Measurements from ENCODE around the gene TXNDC16.

The TXNDC16 gene, protein sequence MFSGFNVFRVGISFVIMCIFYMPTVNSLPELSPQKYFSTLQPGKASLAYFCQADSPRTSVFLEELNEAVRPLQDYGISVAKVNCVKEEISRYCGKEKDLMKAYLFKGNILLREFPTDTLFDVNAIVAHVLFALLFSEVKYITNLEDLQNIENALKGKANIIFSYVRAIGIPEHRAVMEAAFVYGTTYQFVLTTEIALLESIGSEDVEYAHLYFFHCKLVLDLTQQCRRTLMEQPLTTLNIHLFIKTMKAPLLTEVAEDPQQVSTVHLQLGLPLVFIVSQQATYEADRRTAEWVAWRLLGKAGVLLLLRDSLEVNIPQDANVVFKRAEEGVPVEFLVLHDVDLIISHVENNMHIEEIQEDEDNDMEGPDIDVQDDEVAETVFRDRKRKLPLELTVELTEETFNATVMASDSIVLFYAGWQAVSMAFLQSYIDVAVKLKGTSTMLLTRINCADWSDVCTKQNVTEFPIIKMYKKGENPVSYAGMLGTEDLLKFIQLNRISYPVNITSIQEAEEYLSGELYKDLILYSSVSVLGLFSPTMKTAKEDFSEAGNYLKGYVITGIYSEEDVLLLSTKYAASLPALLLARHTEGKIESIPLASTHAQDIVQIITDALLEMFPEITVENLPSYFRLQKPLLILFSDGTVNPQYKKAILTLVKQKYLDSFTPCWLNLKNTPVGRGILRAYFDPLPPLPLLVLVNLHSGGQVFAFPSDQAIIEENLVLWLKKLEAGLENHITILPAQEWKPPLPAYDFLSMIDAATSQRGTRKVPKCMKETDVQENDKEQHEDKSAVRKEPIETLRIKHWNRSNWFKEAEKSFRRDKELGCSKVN

GRCh38 chr14:52552063-52552988, at the start of gene TXNDC16, which contains the start of gene GPR137C:
Gene TXNDC16 (minus strand): TSS chr14:52552505. CDS start chr14:52543557, 8,948 bp downstream.
Gene GPR137C (plus strand): TSS chr14:52552836. CDS start chr14:52553148, 312 bp downstream.
- DNase-seq, result peak; percentile 100

- DNase-seq, result no peak
Observed at GRCh38 chr14:52599974-52600373, 47.7 kb upstream of the TXNDC16 start.

- no peak for DNase-seq
Observed at GRCh38 chr14:52598568-52598967, 46.3 kb upstream of the TXNDC16 start.

DNA sequence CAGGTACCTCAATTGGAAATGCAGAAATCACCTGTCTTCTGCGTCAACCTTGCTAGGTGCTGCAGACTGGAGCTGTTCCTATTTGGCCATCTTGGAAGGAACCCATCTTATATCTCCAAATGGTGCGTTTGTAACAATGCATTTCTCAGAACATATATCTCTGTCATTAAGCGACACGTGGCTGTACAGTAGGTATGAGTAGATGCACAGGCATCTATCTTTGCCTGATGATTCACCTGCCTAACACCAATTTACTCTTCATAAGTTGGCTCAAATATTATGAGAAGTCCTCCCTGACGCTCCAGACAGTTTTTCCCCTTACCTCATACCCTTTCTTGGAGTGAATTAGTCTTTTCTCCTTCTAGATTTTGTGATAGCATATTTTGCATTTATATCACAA, 44.6 kb upstream of the TXNDC16 start:
- DNase-seq, result no peak

DNA sequence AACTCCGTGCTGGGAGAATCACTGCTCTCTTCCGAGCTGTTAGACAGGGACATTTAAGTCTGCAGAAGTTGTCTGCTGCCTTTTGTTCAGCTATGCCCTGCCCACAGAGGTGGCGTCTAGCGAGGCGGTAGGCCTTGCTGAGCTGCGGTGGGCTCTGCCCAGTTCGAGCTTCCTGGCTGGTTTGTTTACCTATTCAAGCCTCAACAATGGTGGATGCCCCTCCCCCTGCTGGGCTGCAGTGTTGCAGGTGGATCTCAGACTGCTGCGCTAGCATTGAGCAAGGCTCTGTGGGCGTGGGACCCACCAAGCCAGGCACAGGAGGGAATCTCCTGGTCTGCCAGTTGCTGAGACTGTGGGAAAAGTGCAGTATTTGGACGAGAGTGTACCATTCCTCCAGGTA, 44.0 kb upstream of the TXNDC16 start:
- DNase-seq, result peak in 1 of 3 experiments; percentile 7

- no peak for DNase-seq
Observed at GRCh38 chr14:52590318-52590717, 38.0 kb upstream of the TXNDC16 start.

DNA sequence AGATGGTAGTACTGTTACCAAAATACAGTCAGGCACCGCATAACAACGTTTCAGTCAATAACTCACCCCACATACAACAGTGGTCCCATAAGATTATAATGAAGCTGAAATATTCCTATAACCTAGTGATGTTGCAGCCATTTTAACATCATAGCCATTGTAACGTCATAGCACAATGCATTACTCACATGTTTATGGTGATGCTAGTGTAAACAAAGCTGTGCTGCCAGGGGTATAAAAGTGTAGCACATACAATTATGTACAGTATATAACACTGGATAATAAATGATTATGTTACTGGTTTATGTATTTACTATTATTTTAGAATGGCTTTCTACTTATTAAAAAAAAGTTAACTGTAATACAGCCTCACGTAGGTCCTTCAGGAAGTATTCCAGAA, 37.3 kb upstream of the TXNDC16 start:
- DNase-seq, result no peak

DNA sequence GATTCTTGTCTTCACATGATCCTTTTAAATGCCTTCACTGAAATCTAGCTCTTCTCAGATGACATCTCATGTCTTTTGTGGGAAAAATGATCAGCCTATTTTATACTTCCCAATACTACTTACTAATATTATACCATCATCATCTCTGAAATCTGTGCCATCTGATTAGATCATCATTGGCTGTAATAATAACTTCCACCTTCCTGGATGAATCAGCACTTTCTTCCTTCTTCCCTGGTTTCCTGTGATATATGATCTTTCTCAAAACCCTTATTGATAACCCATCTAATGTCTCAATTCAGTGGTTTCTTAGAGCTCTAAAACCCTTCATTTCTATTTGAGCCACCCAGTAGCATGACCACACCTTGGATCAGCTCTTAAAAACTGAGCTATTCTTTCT, 31.2 kb upstream of the TXNDC16 start:
- no peak for DNase-seq

DNA sequence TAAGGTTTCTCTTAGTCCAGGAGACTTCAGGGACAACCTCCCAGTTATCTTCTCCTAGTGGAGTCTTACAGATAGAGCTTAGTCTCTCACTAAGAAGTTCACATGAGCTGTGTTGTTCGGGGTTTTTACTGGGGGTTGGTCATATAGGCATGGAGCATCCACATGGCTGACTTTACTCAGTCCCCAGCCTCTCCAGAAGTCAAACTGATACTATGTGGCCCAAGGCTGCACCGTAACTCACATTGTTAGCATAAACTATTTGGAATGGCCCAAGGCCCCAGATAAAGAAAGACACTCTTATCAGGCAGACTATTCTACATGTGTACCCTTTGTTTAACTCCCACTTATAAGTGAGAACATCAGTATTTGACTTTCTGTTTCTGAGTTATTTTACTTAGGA, 23.6 kb upstream of the TXNDC16 start:
- DNase-seq, result no peak

- DNase-seq, result peak in 2 of 3 experiments; percentile 8 to 42
Observed at GRCh38 chr14:52568454-52568853, 16.1 kb upstream of the TXNDC16 start.

GRCh38 chr14:52563120-52563519, 10.8 kb upstream of the TXNDC16 start:
- no peak for DNase-seq

- no peak for DNase-seq
Observed at GRCh38 chr14:52558688-52559087, 6.4 kb upstream of the TXNDC16 start.

- DNase-seq, result peak; percentile 85 to 94 (median 90)
Observed at GRCh38 chr14:52553671-52554575, 1.6 kb upstream of the TXNDC16 start.

- peak; percentile 50 to 84 (median 84) for DNase-seq
Observed at GRCh38 chr14:52553002-52553670, 831 bp upstream of the TXNDC16 start.

DNA sequence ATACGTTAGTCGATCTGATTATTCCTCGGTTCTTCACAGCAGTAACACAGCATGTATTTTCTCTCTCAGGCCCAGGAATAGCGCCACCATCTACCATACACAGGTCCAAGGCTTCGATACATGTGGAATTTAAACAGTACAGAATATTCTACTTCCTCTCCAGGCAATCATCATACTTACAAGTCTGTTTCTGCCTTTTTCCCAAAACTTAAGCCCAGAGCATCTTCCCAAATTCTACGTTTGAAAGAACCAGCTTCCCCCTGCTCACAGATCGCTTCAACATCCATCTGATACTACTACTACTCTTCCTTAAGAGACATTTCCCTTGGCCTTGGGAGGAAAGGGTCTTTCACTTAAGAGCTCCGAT, 626 bp downstream of the TXNDC16 start:
- DNase-seq, result peak in 2 of 3 experiments; percentile 78 to 88

GRCh38 chr14:52551205-52551604, 1.1 kb downstream of the TXNDC16 start:
- DNase-seq, result no peak

GRCh38 chr14:52550661-52551060, 1.6 kb downstream of the TXNDC16 start:
- peak in 2 of 3 experiments; percentile 13 to 57 for DNase-seq

DNA sequence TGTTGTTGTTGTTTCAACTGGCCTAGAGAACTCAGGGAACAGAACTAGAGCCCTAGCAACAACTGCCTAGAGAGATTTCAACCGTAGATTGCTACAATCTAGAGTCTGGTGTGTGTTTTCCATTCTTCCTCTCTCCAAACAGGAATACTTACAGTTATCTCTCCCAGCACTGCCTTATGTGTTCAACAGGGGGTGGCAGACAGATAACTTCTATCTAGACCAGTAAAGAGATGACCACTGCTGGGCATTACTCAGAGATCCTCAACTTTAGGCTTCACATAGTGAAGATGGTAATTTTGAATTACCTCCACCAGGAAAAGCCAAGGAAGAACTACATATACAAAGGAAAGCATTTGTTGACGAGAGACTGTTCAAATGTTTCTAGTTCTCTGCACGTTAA, 4.8 kb downstream of the TXNDC16 start:
- no peak for DNase-seq

DNA sequence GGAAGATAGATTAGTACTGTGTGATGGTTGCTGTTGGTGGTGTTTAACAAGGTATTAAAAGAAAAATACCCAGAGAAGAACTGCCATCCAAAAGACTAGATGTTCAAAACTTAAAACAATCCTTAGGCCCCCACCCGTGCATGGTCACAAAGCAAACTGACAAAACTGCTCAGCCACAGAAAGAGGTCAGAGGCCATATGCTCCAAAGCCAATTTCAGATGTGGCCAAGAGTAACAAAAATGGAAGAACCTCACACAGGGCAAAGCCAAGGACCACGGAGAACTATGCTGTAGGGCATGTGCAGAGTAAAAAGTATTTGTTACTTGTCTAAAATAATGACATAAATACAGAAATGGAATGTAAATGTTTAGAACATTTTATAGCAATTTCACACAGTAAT, 5.3 kb downstream of the TXNDC16 start:
- DNase-seq, result no peak

- no peak for DNase-seq
Observed at GRCh38 chr14:52546318-52546670, 6.0 kb downstream of the TXNDC16 start.
